K562 (cell line): ENCODE data around the gene ACSS1.

ENCODE experiments used
- TCF7L2 ChIP-seq: fragments of 150-350 bp; IDR thresholded peaks from 2 replicates; pipeline ENCODE4 v1.6.1; 2016; ENCODE audit warnings: low read depth, mild to moderate bottlenecking, low read length, moderate library complexity
- TF ChIP-seq, protein P1 (sequence below), 3 experiments: IDR thresholded peaks in 2 of 3; conservative IDR thresholded peaks in 1 of 3; 2 replicates each; pipeline ENCODE4 v1.5.1; 2011 to 2012; ENCODE audit warnings: low read length in 3 of 3, mild to moderate bottlenecking in 3 of 3, control low read depth in 2 of 3, improper control_type of control experiment in 1 of 3, inconsistent platforms in 1 of 3, low read depth in 1 of 3, mixed read lengths in 1 of 3, moderate library complexity in 1 of 3; ENCODE audit not compliant: insufficient read depth in 2 of 3

- TF ChIP-seq, protein P1, sequence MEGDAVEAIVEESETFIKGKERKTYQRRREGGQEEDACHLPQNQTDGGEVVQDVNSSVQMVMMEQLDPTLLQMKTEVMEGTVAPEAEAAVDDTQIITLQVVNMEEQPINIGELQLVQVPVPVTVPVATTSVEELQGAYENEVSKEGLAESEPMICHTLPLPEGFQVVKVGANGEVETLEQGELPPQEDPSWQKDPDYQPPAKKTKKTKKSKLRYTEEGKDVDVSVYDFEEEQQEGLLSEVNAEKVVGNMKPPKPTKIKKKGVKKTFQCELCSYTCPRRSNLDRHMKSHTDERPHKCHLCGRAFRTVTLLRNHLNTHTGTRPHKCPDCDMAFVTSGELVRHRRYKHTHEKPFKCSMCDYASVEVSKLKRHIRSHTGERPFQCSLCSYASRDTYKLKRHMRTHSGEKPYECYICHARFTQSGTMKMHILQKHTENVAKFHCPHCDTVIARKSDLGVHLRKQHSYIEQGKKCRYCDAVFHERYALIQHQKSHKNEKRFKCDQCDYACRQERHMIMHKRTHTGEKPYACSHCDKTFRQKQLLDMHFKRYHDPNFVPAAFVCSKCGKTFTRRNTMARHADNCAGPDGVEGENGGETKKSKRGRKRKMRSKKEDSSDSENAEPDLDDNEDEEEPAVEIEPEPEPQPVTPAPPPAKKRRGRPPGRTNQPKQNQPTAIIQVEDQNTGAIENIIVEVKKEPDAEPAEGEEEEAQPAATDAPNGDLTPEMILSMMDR (IDR thresholded peaks at IDR 0.05 in 2 of 3, conservative IDR thresholded peaks at IDR 0.05 in 1 of 3; ENCODE audit: insufficient read depth in 2 of 3, low read depth in 1 of 3, low read length in 3 of 3) = no peak
- TF ChIP-seq TCF7L2 = no peak
Measured at GRCh38 chr20:25015986-25016385, 42.0 kb downstream of the ACSS1 start.
